ENCODE data around the gene ZNF224. TPM values are rescaled to one million over a fixed set of nuclear protein-coding genes. Genes with fewer than 3 reads are reported as not detected.
A peak's percentile ranks its signal among the peaks of the same experiment; 100 is the strongest.

Gene ZNF224
- polyA plus RNA-seq (2012; ENCODE audit: low read depth, missing spikeins), result 11.2 TPM

DNA sequence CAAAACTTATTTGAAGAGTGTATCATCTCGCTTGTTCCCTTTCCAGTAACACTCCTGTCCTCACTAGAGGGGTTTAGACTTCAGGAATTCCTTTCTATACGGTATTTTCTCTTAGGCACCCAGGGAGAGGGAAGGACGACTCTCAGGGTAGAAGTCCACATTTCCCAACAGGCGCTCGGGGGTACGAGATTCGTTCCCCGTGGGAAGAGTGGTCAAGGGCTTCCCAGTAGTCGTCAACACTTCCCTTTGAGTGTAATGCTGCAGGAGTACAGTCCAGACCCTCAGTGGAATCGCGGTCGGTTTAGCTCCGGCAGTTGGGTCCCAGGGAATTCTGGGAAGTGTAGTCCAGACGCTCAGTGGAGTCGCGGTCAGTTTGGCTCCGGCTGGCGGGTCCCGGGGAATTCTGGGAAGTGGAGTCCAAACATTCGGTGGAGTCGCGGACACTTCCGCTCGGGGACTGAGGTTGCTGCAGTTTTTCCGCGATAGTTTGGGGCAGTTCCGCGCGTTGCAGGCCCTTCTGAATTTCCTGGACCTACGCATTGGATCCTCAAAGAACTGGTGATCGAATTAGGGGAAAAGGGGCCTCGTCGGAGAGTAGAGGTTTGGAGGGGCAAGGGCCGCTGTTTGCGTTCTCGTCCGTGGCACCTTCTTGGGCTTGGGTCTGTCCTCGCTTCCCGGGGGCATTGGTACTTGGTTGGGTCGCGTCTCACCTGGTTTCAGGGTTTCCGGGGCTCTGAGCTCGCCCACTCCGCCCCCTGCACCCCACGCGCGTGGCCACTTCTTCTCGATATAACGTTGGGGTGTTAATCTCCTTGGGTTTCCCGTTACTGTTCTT lies at the start of gene ZNF224:
Gene ZNF224, plus strand, starts transcription at position 431 of the 835 bp plus-strand sequence. CDS start 3,513 bp downstream, outside the sequence.
- DNase-seq (ENCODE audit: insufficient read length, low spot score) (peak; percentile 65), FAIRE-seq (peak; percentile 94)
- TF ChIP-seq POLR2AphosphoS5 (IDR thresholded peaks at IDR 0.05; ENCODE audit: low read depth, low read length) (no peak), TAF1 (IDR thresholded peaks at IDR 0.05; ENCODE audit: low read depth, low read length) (no peak; the same call in 1 of the 2 replicates), PAX5 (IDR thresholded peaks at IDR 0.05; ENCODE audit: insufficient read depth, low read length, severe bottlenecking) (no peak), POLR2A (IDR thresholded peaks at IDR 0.05; ENCODE audit: low read depth, low read length) (no peak), SPI1 (IDR thresholded peaks at IDR 0.05; ENCODE audit: low read depth, low read length) (peak; percentile 72), POU2F2 (IDR thresholded peaks at IDR 0.05; ENCODE audit: low read depth, low read length) (0 out of 2 replicates have a peak, but pooled peaks have one; percentile 6)

DNA sequence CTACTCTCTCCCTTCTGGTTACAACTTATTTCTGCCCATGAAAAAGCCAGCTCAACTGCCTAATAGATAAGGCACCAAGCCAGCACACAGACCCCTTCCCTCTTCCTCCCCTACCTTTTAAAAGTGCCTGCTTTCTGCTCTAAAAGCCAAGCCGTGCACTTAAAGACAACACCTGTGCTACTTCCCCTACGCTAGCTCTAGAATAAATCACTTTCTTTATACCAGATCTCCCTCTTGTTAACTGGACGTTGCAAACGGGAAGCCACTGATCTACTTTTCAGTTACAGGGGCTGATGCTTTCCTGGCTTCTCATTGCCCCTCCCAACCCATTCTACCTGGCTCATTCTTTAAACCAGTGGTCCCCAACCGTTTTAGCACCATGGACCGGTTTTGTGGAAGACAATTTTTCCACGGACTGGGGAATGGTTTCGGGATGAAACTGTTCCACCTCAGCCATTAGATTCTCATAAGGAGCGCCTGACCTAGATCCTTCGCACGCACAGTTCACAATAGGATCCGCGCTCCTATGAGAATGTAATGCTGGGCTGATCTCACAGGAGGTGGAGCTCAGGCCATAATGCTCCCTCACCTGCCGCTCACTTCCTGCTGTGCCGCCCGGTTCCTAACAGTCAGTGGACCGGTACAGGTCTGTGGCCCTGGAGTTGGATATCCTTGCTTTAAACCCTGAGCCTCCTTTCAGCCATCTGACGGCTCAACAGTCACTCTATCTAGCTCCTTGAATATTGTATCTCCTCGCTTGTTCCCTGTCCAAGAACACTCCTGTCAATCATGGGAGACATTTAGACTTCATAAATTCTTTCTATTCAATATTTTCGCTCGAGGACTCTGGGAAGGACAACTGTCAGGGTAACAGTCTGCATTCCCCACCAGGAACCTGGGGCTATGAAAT lies 43.2 kb upstream of the ZNF224 start:
- FAIRE-seq (peak; percentile 92), DNase-seq (ENCODE audit: insufficient read length, low spot score) (no peak)
- no peak for TF ChIP-seq POLR2AphosphoS5 (IDR thresholded peaks at IDR 0.05; ENCODE audit: low read depth, low read length)
- TF ChIP-seq POLR2A (IDR thresholded peaks at IDR 0.05; ENCODE audit: low read depth, low read length), result peak; percentile 51; the same call in 1 of the 2 replicates

- DNase-seq (ENCODE audit: insufficient read length, low spot score) (peak; percentile 48), FAIRE-seq (no peak)
- no peak for TF ChIP-seq PAX5 (IDR thresholded peaks at IDR 0.05; ENCODE audit: insufficient read depth, low read length, severe bottlenecking)
- TF ChIP-seq SPI1 (IDR thresholded peaks at IDR 0.05; ENCODE audit: low read depth, low read length), result 0 out of 2 replicates have a peak, but pooled peaks have one; percentile 11
Measured at GRCh38 chr19:44051650-44052402, 42.3 kb upstream of the ZNF224 start, which contains the start of gene ZNF223. TSS of gene ZNF223 (plus strand) at chr19:44052036. CDS start at chr19:44055177, 3,141 bp downstream.

- no peak for FAIRE-seq
- no peak for TF ChIP-seq POLR2AphosphoS5 (IDR thresholded peaks at IDR 0.05; ENCODE audit: low read depth, low read length)
- TF ChIP-seq POU2F2 (IDR thresholded peaks at IDR 0.05; ENCODE audit: low read depth, low read length), result no peak
- TF ChIP-seq POLR2A (IDR thresholded peaks at IDR 0.05; ENCODE audit: low read depth, low read length), result no peak
- no peak for TF ChIP-seq TAF1 (IDR thresholded peaks at IDR 0.05; ENCODE audit: low read depth, low read length)
- TF ChIP-seq SPI1 (IDR thresholded peaks at IDR 0.05; ENCODE audit: low read depth, low read length), result no peak
- no peak for TF ChIP-seq PAX5 (IDR thresholded peaks at IDR 0.05; ENCODE audit: insufficient read depth, low read length, severe bottlenecking)
Measured at GRCh38 chr19:44055870-44056269, 38.3 kb upstream of the ZNF224 start.

GRCh38 chr19:44059229-44059628 lies 34.9 kb upstream of the ZNF224 start:
- TF ChIP-seq TAF1 (IDR thresholded peaks at IDR 0.05; ENCODE audit: low read depth, low read length), result no peak
- TF ChIP-seq POU2F2 (IDR thresholded peaks at IDR 0.05; ENCODE audit: low read depth, low read length), result no peak
- TF ChIP-seq SPI1 (IDR thresholded peaks at IDR 0.05; ENCODE audit: low read depth, low read length), result no peak
- TF ChIP-seq POLR2AphosphoS5 (IDR thresholded peaks at IDR 0.05; ENCODE audit: low read depth, low read length), result no peak
- no peak for TF ChIP-seq POLR2A (IDR thresholded peaks at IDR 0.05; ENCODE audit: low read depth, low read length)
- no peak for TF ChIP-seq PAX5 (IDR thresholded peaks at IDR 0.05; ENCODE audit: insufficient read depth, low read length, severe bottlenecking)
- DNase-seq (ENCODE audit: insufficient read length, low spot score), result no peak
- FAIRE-seq, result peak; percentile 66

More at GRCh38 chr19:44055870-44056269, 38.3 kb upstream of the ZNF224 start:
- no peak for DNase-seq (ENCODE audit: insufficient read length, low spot score)

GRCh38 chr19:44061038-44061437 lies 33.1 kb upstream of the ZNF224 start:
- DNase-seq (ENCODE audit: insufficient read length, low spot score) (no peak), FAIRE-seq (no peak)
- no peak for TF ChIP-seq TAF1 (IDR thresholded peaks at IDR 0.05; ENCODE audit: low read depth, low read length)
- no peak for TF ChIP-seq POLR2AphosphoS5 (IDR thresholded peaks at IDR 0.05; ENCODE audit: low read depth, low read length)
- no peak for TF ChIP-seq POU2F2 (IDR thresholded peaks at IDR 0.05; ENCODE audit: low read depth, low read length)
- TF ChIP-seq SPI1 (IDR thresholded peaks at IDR 0.05; ENCODE audit: low read depth, low read length), result no peak
- no peak for TF ChIP-seq PAX5 (IDR thresholded peaks at IDR 0.05; ENCODE audit: insufficient read depth, low read length, severe bottlenecking)
- no peak for TF ChIP-seq POLR2A (IDR thresholded peaks at IDR 0.05; ENCODE audit: low read depth, low read length)

DNA sequence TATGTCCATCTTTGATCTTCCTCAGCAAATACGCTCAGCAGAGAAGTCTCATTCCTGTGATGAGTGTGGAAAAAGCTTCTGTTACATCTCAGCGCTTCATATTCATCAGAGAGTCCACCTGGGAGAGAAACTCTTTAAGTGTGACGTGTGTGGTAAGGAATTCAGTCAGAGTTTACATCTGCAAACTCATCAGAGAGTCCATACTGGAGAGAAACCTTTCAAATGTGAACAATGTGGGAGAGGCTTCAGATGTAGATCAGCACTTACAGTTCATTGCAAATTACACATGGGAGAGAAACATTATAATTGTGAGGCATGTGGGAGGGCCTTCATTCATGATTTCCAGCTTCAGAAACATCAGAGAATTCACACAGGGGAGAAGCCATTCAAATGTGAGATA lies 27.9 kb upstream of the ZNF224 start:
- TF ChIP-seq TAF1 (IDR thresholded peaks at IDR 0.05; ENCODE audit: low read depth, low read length) (no peak), PAX5 (IDR thresholded peaks at IDR 0.05; ENCODE audit: insufficient read depth, low read length, severe bottlenecking) (no peak), POU2F2 (IDR thresholded peaks at IDR 0.05; ENCODE audit: low read depth, low read length) (no peak), POLR2AphosphoS5 (IDR thresholded peaks at IDR 0.05; ENCODE audit: low read depth, low read length) (no peak), POLR2A (IDR thresholded peaks at IDR 0.05; ENCODE audit: low read depth, low read length) (no peak), SPI1 (IDR thresholded peaks at IDR 0.05; ENCODE audit: low read depth, low read length) (no peak)
- FAIRE-seq, result no peak

DNA sequence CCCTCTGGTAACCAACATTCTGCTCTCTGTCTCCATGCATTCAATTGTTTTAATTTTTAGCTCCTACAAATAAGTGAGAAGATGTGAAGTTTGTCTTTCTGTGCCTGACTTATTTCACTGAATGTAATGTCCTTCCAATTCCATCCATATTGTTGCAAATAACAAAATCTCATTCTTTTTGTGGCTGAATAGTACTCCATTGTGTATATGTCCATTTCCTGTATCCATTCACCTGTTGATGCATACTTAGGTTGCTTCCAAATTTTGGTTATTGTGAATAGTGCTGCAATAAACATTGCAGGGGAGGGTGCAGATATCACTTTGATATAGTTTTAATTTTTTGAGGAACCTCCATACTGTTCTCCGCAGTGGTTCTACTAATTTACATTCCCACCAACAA lies 24.7 kb upstream of the ZNF224 start:
- TF ChIP-seq PAX5 (IDR thresholded peaks at IDR 0.05; ENCODE audit: insufficient read depth, low read length, severe bottlenecking) (no peak), POLR2A (IDR thresholded peaks at IDR 0.05; ENCODE audit: low read depth, low read length) (no peak), POLR2AphosphoS5 (IDR thresholded peaks at IDR 0.05; ENCODE audit: low read depth, low read length) (no peak), SPI1 (IDR thresholded peaks at IDR 0.05; ENCODE audit: low read depth, low read length) (no peak), POU2F2 (IDR thresholded peaks at IDR 0.05; ENCODE audit: low read depth, low read length) (no peak), TAF1 (IDR thresholded peaks at IDR 0.05; ENCODE audit: low read depth, low read length) (no peak)
- no peak for DNase-seq (ENCODE audit: insufficient read length, low spot score)
- no peak for FAIRE-seq

More for the DNA sequence above, 27.9 kb upstream of the ZNF224 start:
- DNase-seq (ENCODE audit: insufficient read length, low spot score), result no peak

All from GM12891 (cell line).